Measurements from ENCODE around the gene CCND1.

- TF ChIP-seq, protein P1, sequence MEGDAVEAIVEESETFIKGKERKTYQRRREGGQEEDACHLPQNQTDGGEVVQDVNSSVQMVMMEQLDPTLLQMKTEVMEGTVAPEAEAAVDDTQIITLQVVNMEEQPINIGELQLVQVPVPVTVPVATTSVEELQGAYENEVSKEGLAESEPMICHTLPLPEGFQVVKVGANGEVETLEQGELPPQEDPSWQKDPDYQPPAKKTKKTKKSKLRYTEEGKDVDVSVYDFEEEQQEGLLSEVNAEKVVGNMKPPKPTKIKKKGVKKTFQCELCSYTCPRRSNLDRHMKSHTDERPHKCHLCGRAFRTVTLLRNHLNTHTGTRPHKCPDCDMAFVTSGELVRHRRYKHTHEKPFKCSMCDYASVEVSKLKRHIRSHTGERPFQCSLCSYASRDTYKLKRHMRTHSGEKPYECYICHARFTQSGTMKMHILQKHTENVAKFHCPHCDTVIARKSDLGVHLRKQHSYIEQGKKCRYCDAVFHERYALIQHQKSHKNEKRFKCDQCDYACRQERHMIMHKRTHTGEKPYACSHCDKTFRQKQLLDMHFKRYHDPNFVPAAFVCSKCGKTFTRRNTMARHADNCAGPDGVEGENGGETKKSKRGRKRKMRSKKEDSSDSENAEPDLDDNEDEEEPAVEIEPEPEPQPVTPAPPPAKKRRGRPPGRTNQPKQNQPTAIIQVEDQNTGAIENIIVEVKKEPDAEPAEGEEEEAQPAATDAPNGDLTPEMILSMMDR (conservative IDR thresholded peaks at IDR 0.05; ENCODE audit: low read length): no peak
- no peak for TF ChIP-seq EZH2phosphoT487 (IDR thresholded peaks at IDR 0.05; ENCODE audit: borderline replicate concordance, low read depth, low read length)
Observed at GRCh38 chr11:69686856-69687255, 45.9 kb downstream of the CCND1 start.

All from OCI-LY7 (cell line).